DLD1 (cell line): ENCODE results near the gene ZRANB3.
"Not testable (repeated sequence)": the region's sequence is repeated elsewhere in the genome, so short reads cannot be mapped to it uniquely, and the experiment has no call there.

Experiments
- in situ Hi-C: cut with HindIII; loops from 2 replicates; pipeline ENCODE4 v1.10.0; 2017; ENCODE audit warnings: low sequenced_read_pairs

Gene ZRANB3

GRCh38 chr2:135494503-135494902, 36.5 kb downstream of the ZRANB3 start:
- in situ Hi-C loops: loop anchor here (10.0 kb wide), 1 partner anchor 140 kb away; no protein-coding TSS in a partner anchor

- in situ Hi-C loops: loop anchor here (10.0 kb wide), 1 partner anchor 136 kb away; no protein-coding TSS in a partner anchor
These were observed 40.6 kb downstream of the ZRANB3 start for GRCh38 chr2:135490376-135490775.

- in situ Hi-C loops: no loop called here
These were observed 45.6 kb downstream of the ZRANB3 start for GRCh38 chr2:135485441-135485840.

DNA sequence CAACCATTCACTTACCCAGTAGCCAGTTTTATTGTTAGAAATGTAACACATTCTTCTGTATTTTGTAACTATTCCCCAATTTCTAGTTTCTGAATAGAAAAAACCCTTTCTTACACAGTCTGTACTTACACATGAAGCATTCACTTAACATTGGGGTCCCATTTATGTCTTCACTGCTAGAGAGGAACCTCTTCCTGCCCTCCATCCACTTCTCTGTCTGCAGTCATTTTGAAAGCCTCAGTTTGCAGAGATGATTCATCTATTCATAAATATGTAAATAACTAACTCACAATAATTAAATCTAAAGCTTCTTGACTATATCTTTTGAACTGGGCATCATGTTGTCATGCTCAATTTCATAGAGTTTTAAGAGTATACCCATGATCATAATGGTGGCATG, 55.9 kb downstream of the ZRANB3 start:
- in situ Hi-C loops: no loop called here

DNA sequence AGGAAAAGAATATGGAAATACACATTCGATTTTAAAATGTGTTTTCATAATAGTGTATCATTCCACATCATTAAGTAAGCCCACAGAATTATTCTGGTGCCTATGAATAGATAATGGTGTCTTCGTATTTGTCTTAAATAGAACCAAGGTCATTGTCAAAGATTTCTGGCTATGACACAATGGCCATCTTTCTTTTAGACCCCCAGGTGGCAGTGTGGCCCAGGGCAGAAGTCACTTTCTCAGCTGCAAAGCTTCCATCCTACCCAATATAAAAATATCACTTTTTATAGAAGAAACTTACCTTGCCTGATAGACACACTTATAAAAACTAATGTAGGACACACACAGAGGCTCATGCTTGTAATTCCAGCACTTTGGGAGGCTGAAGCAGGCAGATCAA, 57.5 kb downstream of the ZRANB3 start:
- in situ Hi-C loops: no loop called here

DNA sequence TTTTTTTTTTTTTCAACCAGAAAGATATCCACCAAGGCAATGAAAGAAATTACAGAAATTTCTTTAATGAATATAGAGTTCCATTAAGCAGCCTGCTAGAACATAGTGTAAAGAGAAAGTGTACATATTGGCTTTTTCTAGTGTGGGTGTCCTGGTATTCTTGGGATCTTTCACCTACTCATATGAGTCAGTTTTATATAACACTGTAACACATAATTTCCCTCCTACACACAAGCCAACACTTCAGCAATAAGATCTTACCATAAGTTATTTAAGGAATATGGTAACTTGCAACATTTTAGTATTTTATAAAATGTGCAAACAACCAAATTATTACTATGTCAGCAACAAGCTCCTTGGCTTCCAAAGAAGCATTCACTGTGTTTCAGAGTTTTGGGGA, 59.9 kb downstream of the ZRANB3 start:
- in situ Hi-C loops: no loop called here

- in situ Hi-C loops: no loop called here
These were observed 73.7 kb downstream of the ZRANB3 start for GRCh38 chr2:135457279-135457678.

DNA sequence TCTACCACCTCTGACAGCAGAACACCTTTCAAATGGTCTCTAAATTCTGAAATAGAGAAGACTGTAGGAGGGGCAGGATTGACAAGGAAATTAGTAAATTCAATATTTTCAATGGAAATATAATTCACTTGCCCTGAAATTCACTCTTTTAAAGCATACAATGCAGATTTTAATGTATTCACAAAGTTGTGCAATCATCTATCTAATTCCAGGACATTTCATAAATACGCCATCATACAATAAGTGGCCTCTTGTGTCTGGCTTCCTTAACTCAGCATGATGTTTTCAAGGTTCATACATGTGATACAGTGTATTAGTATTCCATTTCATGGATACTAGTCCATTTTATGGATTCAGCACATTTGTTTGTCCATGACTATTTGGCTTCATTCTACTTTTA, 74.2 kb downstream of the ZRANB3 start:
- in situ Hi-C loops: no loop called here

GRCh38 chr2:135456431-135456830, 74.6 kb downstream of the ZRANB3 start:
- in situ Hi-C loops: no loop called here

DNA sequence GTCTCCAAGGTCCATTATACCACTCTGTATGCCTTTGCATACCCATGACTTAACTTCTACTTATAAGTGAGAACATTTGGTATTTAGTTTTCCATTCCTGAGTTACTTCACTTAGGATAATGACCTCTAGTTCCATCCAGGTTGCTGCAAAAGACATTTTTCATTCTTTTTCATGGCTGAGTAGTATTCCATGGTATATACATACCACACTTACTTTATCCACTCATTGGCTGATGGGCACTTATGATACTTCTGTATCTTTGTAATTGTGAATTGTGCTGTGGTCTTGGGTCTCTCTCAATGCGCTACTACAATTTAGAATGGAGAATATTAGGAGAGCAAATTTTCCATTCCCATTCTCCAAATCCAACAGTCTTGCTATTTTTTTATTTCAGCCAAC, 76.4 kb downstream of the ZRANB3 start:
- in situ Hi-C loops: no loop called here

GRCh38 chr2:135453027-135453426, 78.0 kb downstream of the ZRANB3 start:
- in situ Hi-C loops: not testable (repeated sequence)

DNA sequence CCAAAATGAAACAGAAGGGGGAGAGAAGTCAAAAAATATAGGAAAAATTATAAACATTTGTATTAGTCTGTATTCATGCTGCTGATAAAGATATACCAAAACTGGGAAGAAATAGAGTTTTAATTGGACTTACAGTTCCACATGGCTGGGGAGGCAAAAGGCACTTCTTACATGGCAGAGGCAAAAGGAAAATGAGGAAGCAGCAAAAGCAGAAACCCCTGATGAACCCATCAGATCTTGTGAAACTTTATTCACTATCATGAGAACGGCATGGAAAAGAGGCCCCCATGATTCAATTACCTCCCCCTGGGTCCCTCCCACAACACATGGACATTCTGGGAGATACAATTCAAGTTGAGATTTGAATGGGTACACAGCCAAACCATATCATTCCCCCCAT, 79.1 kb downstream of the ZRANB3 start:
- in situ Hi-C loops: no loop called here

GRCh38 chr2:135443013-135443412, 88.0 kb downstream of the ZRANB3 start:
- in situ Hi-C loops: not testable (repeated sequence)

DNA sequence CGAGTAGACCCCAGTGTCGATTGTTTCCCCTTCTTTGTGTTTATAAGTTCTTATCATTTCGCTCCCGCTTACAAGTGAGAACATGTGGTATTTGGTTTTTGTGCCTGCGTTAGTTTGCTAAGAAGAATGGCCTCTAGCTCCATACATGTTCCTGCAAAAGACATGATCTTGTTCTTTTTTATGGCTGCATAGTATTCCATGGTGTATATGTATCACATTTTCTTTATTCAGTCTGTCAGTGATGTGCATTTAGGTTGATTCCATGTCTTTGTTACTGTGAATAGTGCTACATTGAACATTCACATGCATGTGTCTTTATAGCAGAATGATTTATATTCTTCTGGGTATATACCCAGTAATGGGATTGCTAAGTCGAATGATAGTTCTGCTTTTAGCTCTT, 95.9 kb downstream of the ZRANB3 start:
- in situ Hi-C loops: not testable (repeated sequence)

- in situ Hi-C loops: no loop called here
These were observed 106.2 kb downstream of the ZRANB3 start for GRCh38 chr2:135424849-135425248.

DNA sequence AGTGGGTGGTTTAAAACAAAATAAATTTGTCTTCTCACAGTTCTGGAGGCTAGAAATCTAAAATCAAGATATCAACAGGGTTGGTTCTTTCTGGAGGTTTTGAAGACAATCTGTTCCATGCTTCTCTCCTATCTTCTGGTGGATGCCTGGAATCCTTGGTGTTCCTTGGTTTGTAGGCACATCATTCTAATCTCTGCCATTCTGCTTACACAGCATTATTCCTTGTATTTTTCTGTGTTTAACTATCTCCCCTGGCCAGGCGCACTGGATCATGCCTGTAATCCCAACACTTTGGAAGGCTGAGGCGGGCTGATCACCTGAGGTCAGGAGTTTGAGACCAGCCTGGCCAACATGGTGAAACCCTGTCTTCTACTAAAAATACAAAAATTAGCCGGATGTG, 108.1 kb downstream of the ZRANB3 start:
- in situ Hi-C loops: no loop called here

GRCh38 chr2:135411646-135412045, 119.4 kb downstream of the ZRANB3 start:
- in situ Hi-C loops: no loop called here

DNA sequence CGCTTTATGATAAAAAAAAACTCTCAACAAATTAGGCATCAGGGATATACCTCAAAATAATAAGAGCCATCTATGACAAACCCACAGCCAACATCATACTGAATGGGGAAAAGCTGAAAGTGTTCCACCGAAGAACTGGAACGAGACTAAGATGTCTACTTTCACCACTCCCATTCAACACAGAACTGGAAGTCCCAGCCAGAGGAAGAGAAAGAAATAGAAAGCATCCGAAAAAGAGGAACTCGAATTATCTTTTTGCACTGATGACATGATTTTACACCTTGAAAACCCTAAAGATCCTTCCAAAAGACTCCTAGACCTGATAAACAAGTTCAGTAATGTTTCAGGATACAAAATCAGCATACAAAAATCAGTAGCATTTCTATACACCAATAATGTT, 121.6 kb downstream of the ZRANB3 start:
- in situ Hi-C loops: no loop called here

GRCh38 chr2:135396259-135396658, 134.8 kb downstream of the ZRANB3 start:
- in situ Hi-C loops: not testable (repeated sequence)

DNA sequence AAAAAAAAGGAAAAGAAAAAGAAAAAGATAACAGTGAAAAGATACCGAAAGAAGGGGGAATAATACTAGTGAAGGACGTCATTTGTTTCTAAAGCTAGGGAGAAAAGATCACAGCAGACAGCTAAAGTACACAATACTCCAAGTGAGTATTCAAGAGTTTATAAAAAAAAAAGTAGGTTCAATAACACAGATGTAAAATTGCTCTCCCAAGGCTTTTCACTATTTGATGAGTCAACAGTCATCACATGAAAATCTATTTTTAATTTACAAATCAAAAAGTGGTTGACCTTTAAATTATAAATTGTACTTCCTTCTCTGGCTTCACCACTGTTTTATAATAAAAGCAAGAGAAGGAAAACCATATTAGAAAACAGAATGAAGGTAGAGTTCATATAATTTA, 144.0 kb downstream of the ZRANB3 start:
- in situ Hi-C loops: no loop called here

GRCh38 chr2:135378591-135378990, 152.4 kb downstream of the ZRANB3 start:
- in situ Hi-C loops: no loop called here

DNA sequence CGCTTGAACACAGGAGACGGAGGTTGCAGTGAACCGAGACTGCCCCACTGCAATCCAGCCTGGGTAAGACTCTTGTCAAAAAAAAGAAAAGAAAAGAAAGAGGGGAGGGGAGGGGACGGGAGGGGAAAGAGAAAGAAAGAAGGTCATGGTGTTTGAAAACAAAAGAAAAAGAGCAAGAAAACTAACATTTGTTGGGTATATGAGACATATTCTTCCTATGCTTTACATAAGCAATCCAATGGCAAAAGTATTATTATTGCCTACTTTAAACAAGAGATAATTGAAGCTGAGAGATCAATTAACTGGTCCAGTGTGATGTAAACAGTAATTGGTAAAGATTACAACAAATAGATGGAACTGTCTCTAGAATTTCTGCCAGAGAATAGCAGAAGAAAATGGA, 157.3 kb downstream of the ZRANB3 start:
- in situ Hi-C loops: no loop called here

DNA sequence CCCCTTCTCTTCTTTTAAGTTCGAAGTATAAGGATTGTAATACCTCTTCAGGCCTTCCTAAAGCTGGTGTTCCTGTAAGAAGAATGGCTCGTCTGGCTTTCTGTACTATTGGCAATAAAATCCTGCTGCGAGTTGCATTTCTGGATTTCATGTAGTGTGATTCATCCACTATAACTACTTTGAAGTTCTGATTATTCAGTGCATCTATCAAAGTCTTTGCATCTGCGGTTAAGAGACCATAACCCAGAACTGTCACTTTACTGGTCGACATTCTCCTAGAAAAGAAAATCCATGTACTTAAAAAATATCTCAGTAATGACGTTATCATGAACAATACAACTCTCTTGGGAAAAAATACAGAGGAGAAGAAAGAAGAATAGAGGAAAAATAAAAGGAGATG, 181.1 kb downstream of the ZRANB3 start:
- in situ Hi-C loops: loop anchor here (10.0 kb wide), 1 partner anchor 145 kb away; no protein-coding TSS in a partner anchor
